ENCODE results near the gene MAP1LC3B.

The MAP1LC3B gene

DNA sequence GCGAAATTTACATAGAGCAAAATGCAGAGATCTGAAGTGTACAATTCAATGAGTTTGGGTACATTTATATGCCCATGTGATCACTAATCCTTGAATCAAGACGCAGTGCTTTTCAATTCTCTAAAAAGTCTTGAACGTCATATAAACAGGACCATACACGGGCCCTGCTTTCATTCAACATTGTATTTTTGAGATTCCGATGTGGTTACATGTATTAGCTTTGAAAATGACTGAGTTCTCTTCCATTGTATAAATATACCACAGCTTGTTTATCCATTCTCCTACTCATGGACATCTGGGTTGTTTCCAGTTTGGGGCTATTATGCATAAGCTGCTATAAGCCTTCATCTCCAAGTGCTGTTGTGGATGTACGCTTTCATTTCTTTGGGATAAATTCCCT is 55.2 kb downstream of the MAP1LC3B start:
- FAIRE-seq: no peak
- DNase-seq (ENCODE audit: insufficient read length, low spot score): no peak

DNA sequence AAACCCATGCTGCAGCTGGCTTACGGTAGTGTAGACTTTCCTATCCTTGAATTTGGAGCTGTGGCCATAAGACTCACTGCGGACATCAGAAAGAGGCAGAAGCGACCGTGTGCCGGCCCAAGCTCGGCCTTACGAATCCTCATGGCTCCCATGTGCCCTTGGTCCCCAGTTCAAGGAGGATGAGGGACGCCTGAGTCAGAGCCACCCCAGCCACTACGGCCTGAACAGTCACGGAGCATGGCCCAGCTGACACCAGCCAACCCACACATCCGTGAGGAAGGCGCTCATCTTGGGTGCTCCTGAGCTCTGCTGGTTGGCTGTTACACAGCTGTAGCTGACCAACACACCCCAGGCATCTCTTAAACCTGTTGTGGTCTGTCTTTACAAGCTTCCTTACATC is 56.7 kb downstream of the MAP1LC3B start:
- no peak for DNase-seq (ENCODE audit: insufficient read length, low spot score)
- FAIRE-seq: no peak

DNA sequence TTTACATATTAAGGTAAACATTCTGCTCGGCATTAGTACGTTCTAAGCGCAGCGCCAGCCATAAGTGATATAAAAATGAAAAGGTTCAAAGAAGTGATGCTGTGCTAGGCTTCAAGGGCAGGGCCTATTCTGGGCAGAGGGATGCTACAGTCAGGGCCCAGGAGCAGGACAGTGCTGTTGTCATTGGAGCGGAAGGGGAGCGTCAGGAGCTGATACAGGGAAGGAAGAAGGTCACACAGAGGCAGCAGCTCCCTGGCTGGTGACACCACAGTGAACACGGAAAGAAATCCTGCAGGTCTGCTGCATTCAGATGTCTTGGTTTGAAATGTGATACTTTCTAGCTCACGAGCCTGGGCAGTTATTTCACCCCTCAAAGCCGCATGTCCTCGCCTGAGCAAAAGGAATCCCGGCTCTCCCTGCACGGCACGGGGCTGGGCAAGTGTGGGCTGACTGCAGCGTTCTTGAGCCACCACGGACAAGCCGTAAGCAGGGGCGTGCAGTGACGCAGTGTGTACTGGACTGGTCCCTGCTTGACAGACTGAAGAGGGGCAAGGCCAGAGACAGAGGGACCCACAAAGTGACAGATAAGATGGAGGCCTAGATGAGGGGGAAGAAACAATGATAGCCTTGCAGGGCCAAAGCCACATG is 59.6 kb downstream of the MAP1LC3B start:
- FAIRE-seq (no peak), DNase-seq (ENCODE audit: insufficient read length, low spot score) (no peak)

DNA sequence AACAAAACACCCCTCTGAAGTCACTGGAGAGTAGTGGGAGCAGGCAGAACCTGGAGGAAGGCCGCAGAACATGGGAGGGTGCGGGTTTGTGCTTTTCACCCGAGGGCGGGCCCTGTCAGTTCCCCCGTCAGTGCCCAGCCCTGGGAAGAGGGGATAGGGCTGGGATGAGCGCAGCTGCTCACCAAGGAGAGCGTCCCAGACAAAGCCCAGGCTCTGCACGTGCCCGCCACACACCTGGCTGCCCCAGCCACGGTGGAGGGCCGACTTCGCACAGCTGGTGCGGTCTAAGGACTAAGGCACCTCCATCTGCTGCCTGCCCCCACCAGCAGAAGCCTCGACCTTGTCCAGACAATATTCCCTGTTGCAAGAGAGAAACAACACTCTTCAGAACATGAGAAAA is 61.2 kb downstream of the MAP1LC3B start:
- DNase-seq (ENCODE audit: insufficient read length, low spot score): no peak
- FAIRE-seq: no peak
